PC-3 (cell line): ENCODE data around the gene SUMO3. TPM values are rescaled to one million over a fixed set of nuclear protein-coding genes. Genes with fewer than 3 reads are reported as not detected.
A peak's percentile ranks its signal among the peaks of the same experiment; 100 is the strongest.

Experiments
- ATAC-seq: fragments of 200-7000 bp; cut with Tn5 transposase; 2 replicates; pipeline ENCODE4 v1.9.1; 2020; ENCODE audit warnings: mild to moderate bottlenecking, moderate library complexity
- BruUV-seq: library from RNA; stranded (reverse); fragments of 400-500 nt; replicated peaks from 2 replicates; lab custom pipeline; 2021; lab: Mats Ljungman, UMichigan
- CTCF ChIA-PET: fragments of 300-600 bp; sonication (Branson Sonifier 250); formaldehyde crosslinking; loops from one replicate; lab custom pipeline; 2022; ENCODE audit warnings: antibody characterized with exemption; lab: Charles Lee
- POLR2A ChIA-PET: fragments of 300-600 bp; sonication (Branson Sonifier 250); formaldehyde crosslinking; loops from one replicate; lab custom pipeline; 2022; ENCODE audit warnings: antibody characterized with exemption; ENCODE audit not compliant: unreplicated experiment; lab: Charles Lee
- DNase-seq: peaks from one replicate; pipeline ENCODE4 v3.0.0-alpha.2; 2015
- H2AFZ ChIP-seq: fragments of 300-600 bp; sonication (generic); 2 replicates; pipeline ENCODE4 v1.6.0; 2016; ENCODE audit warnings: antibody characterized with exemption, low read length
- H3F3A ChIP-seq: fragments of 300-600 bp; sonication (generic); one replicate; pipeline ENCODE4 v1.6.0; 2017; ENCODE audit warnings: antibody characterized with exemption, low read length, control low read depth, mild to moderate bottlenecking; ENCODE audit not compliant: unreplicated experiment
- H3K27ac ChIP-seq: fragments of 300-600 bp; sonication (generic); 2 replicates; pipeline ENCODE4 v1.5.1; 2016; ENCODE audit warnings: mild to moderate bottlenecking, low read length
- H3K27me3 ChIP-seq: fragments of 300-600 bp; sonication (generic); 2 replicates; pipeline ENCODE4 v1.6.1; 2016; ENCODE audit warnings: low read length, mixed read lengths
- H3K36me3 ChIP-seq: fragments of 300-600 bp; sonication (generic); 2 replicates; pipeline ENCODE4 v1.6.1; 2016; ENCODE audit warnings: low read depth, mixed run types, low read length, mixed read lengths
- H3K4me1 ChIP-seq: fragments of 300-600 bp; sonication (generic); 2 replicates; pipeline ENCODE4 v1.5.1; 2016; ENCODE audit warnings: low read length; ENCODE audit not compliant: insufficient read depth
- H3K4me2 ChIP-seq: fragments of 300-600 bp; sonication (generic); 2 replicates; pipeline ENCODE4 v1.6.0; 2016; ENCODE audit warnings: low read length
- H3K4me3 ChIP-seq: fragments of 300-600 bp; sonication (generic); 2 replicates; pipeline ENCODE4 v1.5.1; 2016; ENCODE audit warnings: mild to moderate bottlenecking, low read length, mixed read lengths
- H3K79me2 ChIP-seq: fragments of 300-600 bp; sonication (generic); 2 replicates; pipeline ENCODE4 v1.6.1; 2017; ENCODE audit warnings: low read length, mixed read lengths
- H3K9ac ChIP-seq: fragments of 300-600 bp; sonication (generic); 2 replicates; pipeline ENCODE4 v1.6.0; 2016; ENCODE audit warnings: mild to moderate bottlenecking, low read length
- H3K9me2 ChIP-seq: fragments of 300-600 bp; sonication (generic); replicated peaks from 2 replicates; pipeline ENCODE4 v1.6.1; 2016; ENCODE audit warnings: mixed run types, low read length, mixed read lengths
- H3K9me3 ChIP-seq: fragments of 300-600 bp; sonication (generic); 2 replicates; pipeline ENCODE4 v1.6.1; 2016; ENCODE audit warnings: low read length, mixed read lengths
- H4K20me1 ChIP-seq: fragments of 300-600 bp; sonication (generic); 2 replicates; pipeline ENCODE4 v1.6.1; 2016; ENCODE audit warnings: low read length, mixed read lengths
- CTCF ChIP-seq: fragments of 300-600 bp; sonication (generic); conservative IDR thresholded peaks from 2 replicates; pipeline ENCODE4 v1.5.1; 2017; ENCODE audit warnings: antibody characterized with exemption, low read depth, mild to moderate bottlenecking, low read length
- EZH2 ChIP-seq: fragments of 300-600 bp; sonication (generic); IDR thresholded peaks from one replicate; pipeline ENCODE4 v1.6.1; 2017; ENCODE audit warnings: antibody characterized with exemption, mild to moderate bottlenecking, low read length; ENCODE audit not compliant: unreplicated experiment
- EZH2phosphoT487 ChIP-seq: fragments of 300-600 bp; sonication (generic); IDR thresholded peaks from 2 replicates; pipeline ENCODE4 v1.6.1; 2018; ENCODE audit warnings: mild to moderate bottlenecking, antibody characterized with exemption, low read length, borderline replicate concordance
- intact Hi-C: fragments of 100-400 bp; cut with micrococcal nuclease; formaldehyde crosslinking; loops from 2 replicates; pipeline ENCODE4 v1.9.0; 2023
- total RNA-seq: library from RNA; depleted of rRNA; stranded (reverse); fragments of >200 nt; gene quantifications from 2 replicates; pipeline ENCODE4 v1.2.3, GENCODE V29; 2014

The SUMO3 gene
- total RNA-seq, 1 experiment from 2014 or later: 242 TPM

DNA sequence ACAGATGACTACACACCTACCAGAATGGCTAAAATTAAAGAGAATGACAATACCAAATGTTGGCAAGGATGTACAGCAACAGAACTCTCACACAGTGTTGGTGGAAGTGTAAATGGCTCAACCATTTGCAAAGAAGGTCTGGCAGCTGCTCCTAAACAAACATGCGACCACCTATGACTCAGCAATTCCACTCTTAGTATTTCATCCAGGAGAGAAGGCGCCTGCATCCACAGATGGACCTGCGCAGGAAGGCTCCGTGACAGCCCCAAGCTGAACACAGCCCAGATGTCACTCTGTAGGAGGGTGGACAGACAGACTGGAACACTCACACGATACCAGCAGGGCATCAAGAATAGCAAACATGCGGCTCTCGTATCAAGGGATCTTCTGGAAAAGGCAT, 48.9 kb upstream of the SUMO3 start:
- ChIA-PET POLR2A (no interaction called here), CTCF (no interaction called here)
- DNase-seq (peak; percentile 13), ATAC-seq (no peak)
- BruUV-seq: no TSS peak
- peak overlapping the region; percentile 2; the same call in 1 of the 2 replicates for H3K4me2 ChIP-seq
- peaks cover 100% of the 10 kb centered on the region for H3K79me2 ChIP-seq
- H3K4me1 ChIP-seq: peaks cover 62% of the 10 kb centered on the region
- H4K20me1 ChIP-seq: peaks cover 78% of the 10 kb centered on the region
- no peak overlapping the region for H3K9ac ChIP-seq
- intact Hi-C loops: no loop called here
- peaks cover 7% of the 10 kb centered on the region for H3F3A ChIP-seq
- H2AFZ ChIP-seq: no peak overlapping the region
- H3K9me2 ChIP-seq: no peaks in the 10 kb centered on the region
- no peak overlapping the region for H3K4me3 ChIP-seq
- no peaks in the 10 kb centered on the region for H3K9me3 ChIP-seq
- H3K27me3 ChIP-seq: no peaks in the 10 kb centered on the region
- H3K27ac ChIP-seq: no peak overlapping the region
- no peak for TF ChIP-seq EZH2phosphoT487
- TF ChIP-seq EZH2: no peak
- no peak for TF ChIP-seq CTCF
- peaks cover 49% of the 10 kb centered on the region for H3K36me3 ChIP-seq

- peaks cover 7% of the 10 kb centered on the region for H3F3A ChIP-seq
- TF ChIP-seq EZH2 (no peak), CTCF (no peak), EZH2phosphoT487 (no peak)
- ChIA-PET POLR2A (no interaction called here), CTCF (no interaction called here)
- no peaks in the 10 kb centered on the region for H3K9me2 ChIP-seq
- peaks cover 100% of the 10 kb centered on the region for H3K79me2 ChIP-seq
- intact Hi-C loops: no loop called here
- H3K27ac ChIP-seq: no peak overlapping the region
- H4K20me1 ChIP-seq: peaks cover 78% of the 10 kb centered on the region
- peaks cover 51% of the 10 kb centered on the region for H3K4me1 ChIP-seq
- peaks cover 54% of the 10 kb centered on the region for H3K36me3 ChIP-seq
- no TSS peak for BruUV-seq
- H3K9ac ChIP-seq: no peak overlapping the region
- peak; percentile 30 for ATAC-seq
- H2AFZ ChIP-seq: no peak overlapping the region
- no peaks in the 10 kb centered on the region for H3K9me3 ChIP-seq
- H3K4me2 ChIP-seq: 0 out of 2 replicates have a peak overlapping the region, but pooled peaks have one; percentile 2
- no peaks in the 10 kb centered on the region for H3K27me3 ChIP-seq
- no peak overlapping the region for H3K4me3 ChIP-seq
- DNase-seq: peak; percentile 43
Measured at GRCh38 chr21:44865561-44866280, 47.9 kb upstream of the SUMO3 start.
